Muscle of leg (tissue), 11 donors: ENCODE measurements around the gene HCFC2. TPM values are rescaled to one million over a fixed set of nuclear protein-coding genes. Genes with fewer than 3 reads are reported as not detected.
A peak's percentile ranks its signal among the peaks of the same experiment; 100 is the strongest.
"Not testable (repeated sequence)": the region's sequence is repeated elsewhere in the genome, so short reads cannot be mapped to it uniquely, and the experiment has no call there.

Experiments used
- DNase-seq: peaks from one replicate; pipeline ENCODE4 v3.0.0; 2013
- H3K27ac ChIP-seq: one replicate; pipeline ENCODE4 v1.5.1; 2013; ENCODE audit warnings: mild to moderate bottlenecking, low read length, control low read depth
- H3K27me3 ChIP-seq: one replicate; pipeline ENCODE4 v1.6.1; 2013; ENCODE audit warnings: low read length; ENCODE audit not compliant: control insufficient read depth, insufficient read depth
- H3K36me3 ChIP-seq: one replicate; pipeline ENCODE4 v1.6.1; 2013; ENCODE audit warnings: low read length; ENCODE audit not compliant: control insufficient read depth, insufficient read depth
- H3K4me1 ChIP-seq: one replicate; pipeline ENCODE4 v1.6.1; 2013; ENCODE audit warnings: low read length; ENCODE audit not compliant: control insufficient read depth, insufficient read depth
- H3K4me3 ChIP-seq: one replicate; pipeline ENCODE4 v1.5.1; 2013; ENCODE audit warnings: low read length, control low read depth
- H3K9me3 ChIP-seq: replicated peaks from 2 replicates; pipeline ENCODE4 v1.6.1; 2013; ENCODE audit warnings: low read depth, low read length; ENCODE audit not compliant: control insufficient read depth
- WGBS: methylation state at CpG from one replicate; pipeline ENCODE4 v1.1.5; 2013; ENCODE audit warnings: missing lambda C conversion rate; ENCODE audit not compliant: insufficient coverage; 5-methylcytosine and 5-hydroxymethylcytosine counted together
- polyA plus RNA-seq, 8 donors: library from polyadenylated mRNA; unstranded; fragments of 120-200 nt; gene quantifications; one replicate each; pipeline versions ENCODE4 v1.2.1 to v1.2.3, GENCODE V29; 2013; ENCODE audit warnings: inconsistent platforms in 1 of 8, low replicate concordance in 1 of 8; ENCODE audit not compliant: insufficient read length in 8 of 8, insufficient read depth in 1 of 8
- total RNA-seq: library from RNA; stranded (reverse); fragments of 120-200 nt; gene quantifications from one replicate; pipeline ENCODE4 v1.2.4, GENCODE V29; 2013

The HCFC2 gene
- total and polyA plus RNA-seq, 9 donors, result 16.9 to 35.8 (median 25.9) TPM

DNA sequence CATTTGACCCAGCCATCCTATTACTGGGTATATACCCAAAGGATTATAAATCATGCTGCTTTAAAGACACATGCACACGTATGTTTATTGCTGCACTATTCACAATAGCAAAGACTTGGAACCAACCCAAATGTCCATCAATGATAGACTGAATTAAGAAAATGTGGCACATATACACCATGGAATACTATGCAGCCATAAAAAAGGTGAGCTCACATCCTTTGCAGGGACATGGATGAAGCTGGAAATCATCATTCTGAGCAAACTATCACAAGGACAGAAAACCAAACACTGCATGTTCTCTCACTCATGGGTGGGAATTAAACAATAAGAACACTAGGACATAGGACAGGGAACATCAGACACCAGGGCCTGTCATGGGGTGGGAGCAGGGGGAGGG lies 24.6 kb upstream of the HCFC2 start:
- not testable (repeated sequence) for DNase-seq, H3K27me3 ChIP-seq, H3K4me1 ChIP-seq, H3K27ac ChIP-seq, H3K36me3 ChIP-seq, H3K9me3 ChIP-seq, H3K4me3 ChIP-seq
- WGBS, result no CpG with 5 or more reads among the region's 1 CpG

- WGBS, result 100% methylated on average over 1 of the region's 1 CpG
Observed at GRCh38 chr12:104042580-104042979, 21.8 kb upstream of the HCFC2 start.

GRCh38 chr12:104044158-104044557 lies 20.2 kb upstream of the HCFC2 start:
- WGBS, result 91% methylated on average over 3 of the region's 3 CpGs
- Histone ChIP-seq H3K4me3 (no peak overlapping the region), H3K27ac (no peak overlapping the region), H3K4me1 (peaks cover 22% of the 10 kb centered on the region), H3K27me3 (no peaks in the 10 kb centered on the region), H3K36me3 (no peaks in the 10 kb centered on the region), H3K9me3 (no peaks in the 10 kb centered on the region)
- DNase-seq, result no peak

More at GRCh38 chr12:104042580-104042979, 21.8 kb upstream of the HCFC2 start:
- no peaks in the 10 kb centered on the region for H3K9me3 ChIP-seq
- no peaks in the 10 kb centered on the region for H3K27me3 ChIP-seq
- no peak overlapping the region for H3K27ac ChIP-seq
- DNase-seq, result no peak
- peaks cover 15% of the 10 kb centered on the region for H3K4me1 ChIP-seq
- no peaks in the 10 kb centered on the region for H3K36me3 ChIP-seq
- no peak overlapping the region for H3K4me3 ChIP-seq

DNA sequence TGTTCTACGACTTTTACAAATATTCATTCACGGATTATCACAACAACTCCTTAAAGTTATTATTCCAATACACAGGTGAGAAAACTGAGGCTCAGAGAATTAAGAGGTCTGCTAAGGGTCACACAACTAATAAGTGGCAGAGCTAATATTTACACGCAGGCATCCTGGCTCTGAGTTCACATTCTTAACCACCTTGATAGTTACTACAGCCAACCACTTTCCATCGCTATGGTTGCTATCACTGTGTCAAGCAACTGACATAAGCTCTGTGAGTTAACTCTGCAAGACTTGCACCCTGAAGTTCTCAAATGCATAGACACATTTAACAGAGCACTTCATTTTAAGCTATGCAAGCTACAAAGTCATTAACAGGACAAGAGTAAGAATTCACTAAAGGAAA lies 18.0 kb upstream of the HCFC2 start:
- H3K4me1 ChIP-seq, result peaks cover 35% of the 10 kb centered on the region
- no peaks in the 10 kb centered on the region for H3K9me3 ChIP-seq
- H3K27ac ChIP-seq, result no peak overlapping the region
- no peak for DNase-seq
- no peak overlapping the region for H3K4me3 ChIP-seq
- WGBS, result 94% methylated on average over 2 of the region's 4 CpGs
- peaks cover 5% of the 10 kb centered on the region for H3K27me3 ChIP-seq
- no peaks in the 10 kb centered on the region for H3K36me3 ChIP-seq

- H3K36me3 ChIP-seq, result no peaks in the 10 kb centered on the region
- peaks cover 35% of the 10 kb centered on the region for H3K4me1 ChIP-seq
- peak; percentile 22 for DNase-seq
- peaks cover 5% of the 10 kb centered on the region for H3K27me3 ChIP-seq
- peak overlapping the region; percentile 59 for H3K4me3 ChIP-seq
- 71% methylated on average over 1 of the region's 5 CpGs for WGBS
- no peaks in the 10 kb centered on the region for H3K9me3 ChIP-seq
- H3K27ac ChIP-seq, result peak overlapping the region; percentile 95
Observed at GRCh38 chr12:104048162-104048561, 16.2 kb upstream of the HCFC2 start.

DNA sequence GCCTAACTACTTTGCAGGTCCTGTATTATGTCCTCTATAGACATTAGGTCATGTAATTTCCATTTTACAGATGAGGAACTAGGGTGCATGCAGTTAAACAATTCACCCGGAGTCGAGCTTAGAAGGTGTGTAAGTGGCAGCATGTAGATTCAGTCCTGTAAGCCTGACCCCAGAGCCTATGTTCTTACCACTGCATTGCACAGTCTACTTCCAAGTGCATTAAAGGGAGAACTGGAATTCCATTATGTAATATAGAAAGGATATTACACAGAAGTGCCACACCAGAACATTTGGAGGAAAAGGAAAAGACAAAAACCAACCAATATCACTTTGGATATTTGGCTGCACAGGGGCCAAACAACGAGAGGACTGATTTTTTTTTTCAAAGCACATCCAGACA lies 15.5 kb upstream of the HCFC2 start:
- Histone ChIP-seq H3K27ac (peak overlapping the region; percentile 95), H3K36me3 (no peaks in the 10 kb centered on the region), H3K4me3 (peak overlapping the region; percentile 59), H3K27me3 (peaks cover 5% of the 10 kb centered on the region), H3K9me3 (no peaks in the 10 kb centered on the region), H3K4me1 (peaks cover 35% of the 10 kb centered on the region)
- peak; percentile 37 for DNase-seq
- WGBS, result 0% methylated on average over 1 of the region's 3 CpGs

- peak; percentile 72 for DNase-seq
- WGBS, result 2% methylated on average over 7 of the region's 9 CpGs
- peaks cover 34% of the 10 kb centered on the region for H3K4me1 ChIP-seq
Observed at GRCh38 chr12:104049278-104049902, 14.9 kb upstream of the HCFC2 start.

GRCh38 chr12:104049903-104050356 lies 14.4 kb upstream of the HCFC2 start, which contains the start of gene GLT8D2:
TSS of gene GLT8D2 (minus strand) at chr12:104050187. CDS start at chr12:104019648, 30,539 bp downstream.
- H3K27me3 ChIP-seq, result peaks cover 5% of the 10 kb centered on the region
- peaks cover 34% of the 10 kb centered on the region for H3K4me1 ChIP-seq
- no peaks in the 10 kb centered on the region for H3K9me3 ChIP-seq
- H3K27ac ChIP-seq, result peak within 1 kb of the TSS; percentile 95
- DNase-seq, result peak; percentile 92
- H3K4me3 ChIP-seq, result peak within 1 kb of the TSS; percentile 59
- under 1% methylated on average over 22 of the region's 24 CpGs for WGBS
- H3K36me3 ChIP-seq, result no peaks in the 10 kb centered on the region

More at GRCh38 chr12:104049278-104049902, 14.9 kb upstream of the HCFC2 start:
- H3K4me3 ChIP-seq, result peak overlapping the region; percentile 59
- no peaks in the 10 kb centered on the region for H3K9me3 ChIP-seq
- H3K36me3 ChIP-seq, result no peaks in the 10 kb centered on the region
- peak overlapping the region; percentile 95 for H3K27ac ChIP-seq
- H3K27me3 ChIP-seq, result peaks cover 5% of the 10 kb centered on the region

DNA sequence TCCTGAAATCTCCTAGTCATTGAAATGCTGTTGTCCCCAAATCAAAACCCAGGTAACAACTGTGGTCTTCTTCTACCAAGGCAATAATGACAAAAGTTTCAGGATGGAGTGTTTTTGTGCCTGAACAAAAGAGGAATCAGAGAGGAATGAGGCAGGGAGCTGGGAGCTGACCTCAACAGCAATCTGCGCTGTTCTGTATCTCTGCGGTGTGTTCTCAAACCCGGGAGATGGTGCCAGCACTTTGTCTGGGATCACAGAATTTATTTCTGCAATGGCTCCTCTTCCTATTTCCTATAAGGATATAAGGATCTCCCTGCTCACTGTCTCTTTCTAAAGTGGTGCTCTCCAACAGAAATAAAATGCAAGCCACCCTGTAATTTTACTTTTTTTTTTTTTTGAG lies 13.9 kb upstream of the HCFC2 start:
- H3K27ac ChIP-seq, result peak overlapping the region; percentile 95
- DNase-seq, result peak; percentile 40
- 13% methylated on average over 3 of the region's 3 CpGs for WGBS
- H3K36me3 ChIP-seq, result no peaks in the 10 kb centered on the region
- no peaks in the 10 kb centered on the region for H3K9me3 ChIP-seq
- H3K4me3 ChIP-seq, result peak overlapping the region; percentile 59
- H3K4me1 ChIP-seq, result peaks cover 32% of the 10 kb centered on the region
- H3K27me3 ChIP-seq, result peaks cover 5% of the 10 kb centered on the region

DNA sequence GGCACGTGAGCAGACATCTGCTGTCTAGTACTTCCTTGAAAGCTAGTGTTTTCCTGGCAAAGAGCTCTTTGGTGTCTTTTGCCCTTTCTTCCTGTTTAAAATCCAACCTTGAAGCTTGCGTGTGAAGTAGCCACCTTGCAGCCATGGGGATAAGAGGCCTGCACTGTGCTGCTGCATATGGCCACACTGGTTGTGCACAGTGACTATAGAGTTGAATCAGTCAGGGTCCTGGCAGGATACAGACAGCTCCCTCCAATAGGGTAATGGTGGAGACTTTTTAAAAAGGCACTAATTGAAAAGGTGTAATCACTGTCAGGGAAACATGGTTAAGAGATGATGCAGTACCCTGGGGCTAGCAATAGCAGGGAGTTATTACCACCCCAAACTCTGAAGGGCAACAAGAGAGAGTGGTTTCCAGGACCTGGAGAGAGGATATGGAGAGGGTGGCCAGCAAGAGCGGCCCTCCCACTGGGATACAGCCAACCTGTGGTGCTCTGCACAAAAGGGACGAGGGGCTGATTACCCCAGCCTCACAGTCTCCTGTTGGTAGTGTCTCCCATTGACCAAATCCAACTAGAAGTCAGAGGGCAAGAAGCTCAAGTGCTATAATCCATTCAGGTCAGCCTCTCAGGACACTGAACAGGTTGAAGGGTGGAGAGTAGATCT lies 9.5 kb upstream of the HCFC2 start:
- no peak for DNase-seq
- H3K27me3 ChIP-seq, result peaks cover 3% of the 10 kb centered on the region
- H3K4me3 ChIP-seq, result no peak overlapping the region
- H3K4me1 ChIP-seq, result peaks cover 23% of the 10 kb centered on the region
- no peaks in the 10 kb centered on the region for H3K36me3 ChIP-seq
- WGBS, result 86% methylated on average over 2 of the region's 4 CpGs
- H3K27ac ChIP-seq, result no peak overlapping the region
- H3K9me3 ChIP-seq, result peaks cover 2% of the 10 kb centered on the region
